Urinary bladder (tissue), 4 donors: ENCODE results near the gene PDZRN3. TPM values are rescaled to one million over a fixed set of nuclear protein-coding genes. Genes with fewer than 3 reads are reported as not detected.

Source experiments
- DNase-seq: peaks from one replicate; pipeline ENCODE4 v3.0.0-alpha.2; 2015; ENCODE audit errors: extremely low spot score
- H3K27ac ChIP-seq: one replicate; pipeline ENCODE4 v1.5.1; 2013; ENCODE audit warnings: low read depth, mild to moderate bottlenecking, moderate library complexity
- H3K36me3 ChIP-seq: one replicate; pipeline ENCODE4 v1.6.1; 2013; ENCODE audit warnings: mild to moderate bottlenecking, moderate library complexity; ENCODE audit not compliant: insufficient read depth
- H3K4me1 ChIP-seq: one replicate; pipeline ENCODE4 v1.6.1; 2013; ENCODE audit warnings: mild to moderate bottlenecking, moderate library complexity; ENCODE audit not compliant: insufficient read depth
- H3K4me3 ChIP-seq: one replicate; pipeline ENCODE4 v1.5.1; 2013; ENCODE audit warnings: low read depth, low read length
- WGBS: extraction: QIAGEN DNeasy Blood & Tissue Kit; methylation state at CpG from one replicate; pipeline ENCODE4 v1.1.7; 2013; 5-methylcytosine and 5-hydroxymethylcytosine counted together
- polyA plus RNA-seq: library from polyadenylated mRNA; stranded (reverse); fragments of 200-250 nt; gene quantifications from one replicate; pipeline ENCODE4 v1.2.3, GENCODE V29; 2013
- total RNA-seq: library from RNA; depleted of rRNA; stranded (reverse); fragments of >200 nt; gene quantifications from one replicate; pipeline ENCODE4 v1.2.3, GENCODE V29; 2014
- donor health status: healthy with polysubstance abuse.
- donor health status: healthy.

Gene PDZRN3
- total and polyA plus RNA-seq, 2 donors = 61.6 to 98.0 TPM

DNA sequence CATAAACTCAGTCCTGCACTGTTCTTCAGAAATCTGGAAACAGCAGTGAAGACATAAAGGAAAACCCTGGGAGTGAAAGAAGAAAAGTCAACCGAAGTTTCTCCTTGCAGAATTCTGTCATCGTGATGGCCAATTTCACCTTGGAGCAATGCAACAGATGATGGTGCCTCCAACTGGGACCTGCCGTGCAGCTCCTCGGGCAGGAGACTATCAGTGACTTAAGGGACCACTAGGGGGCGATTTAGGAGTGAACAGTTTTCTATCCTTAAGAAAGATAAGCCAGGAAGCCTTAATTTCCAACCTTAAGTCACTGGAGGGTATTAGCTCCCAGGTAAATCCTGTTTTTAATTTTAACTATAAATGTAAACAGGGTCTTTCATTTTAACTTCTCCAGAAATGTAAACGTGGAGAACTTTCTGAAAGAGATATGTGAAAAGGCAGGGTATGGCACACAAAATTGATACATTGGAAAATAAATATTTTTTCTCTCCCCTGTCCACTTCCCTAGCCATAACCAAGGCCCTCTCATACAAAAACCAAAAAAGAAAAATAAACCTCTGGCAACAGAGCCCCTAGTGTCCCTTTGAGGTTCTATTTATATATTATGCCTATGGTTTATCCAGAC, 116.3 kb downstream of the PDZRN3 start:
- Histone ChIP-seq H3K36me3 (no peaks in the 10 kb centered on the region), H3K4me3 (no peak overlapping the region), H3K4me1 (no peaks in the 10 kb centered on the region), H3K27ac (no peak overlapping the region)
- WGBS = 14% methylated on average over 6 of the region's 6 CpGs
- no peak for DNase-seq

DNA sequence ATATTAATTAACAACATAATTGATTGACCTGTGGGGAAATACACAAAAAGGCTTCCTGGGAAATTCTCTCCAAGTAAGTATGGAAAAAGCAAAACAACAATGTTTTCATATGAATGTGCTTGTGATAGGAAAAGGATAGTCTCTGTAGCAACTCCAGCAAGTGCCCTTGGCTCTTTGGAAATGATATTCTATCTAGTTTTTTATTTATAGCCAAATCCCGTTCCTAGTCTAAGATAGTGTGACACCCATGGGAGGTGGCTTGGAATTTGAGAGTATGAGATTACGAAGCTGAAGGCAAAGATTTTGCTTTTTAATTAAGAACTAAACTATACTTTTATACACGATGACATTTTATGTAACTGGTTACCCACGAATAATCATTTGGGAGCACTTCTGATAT, 119.9 kb downstream of the PDZRN3 start:
- Histone ChIP-seq H3K4me1 (no peaks in the 10 kb centered on the region), H3K27ac (no peak overlapping the region)
- DNase-seq = no peak

DNA sequence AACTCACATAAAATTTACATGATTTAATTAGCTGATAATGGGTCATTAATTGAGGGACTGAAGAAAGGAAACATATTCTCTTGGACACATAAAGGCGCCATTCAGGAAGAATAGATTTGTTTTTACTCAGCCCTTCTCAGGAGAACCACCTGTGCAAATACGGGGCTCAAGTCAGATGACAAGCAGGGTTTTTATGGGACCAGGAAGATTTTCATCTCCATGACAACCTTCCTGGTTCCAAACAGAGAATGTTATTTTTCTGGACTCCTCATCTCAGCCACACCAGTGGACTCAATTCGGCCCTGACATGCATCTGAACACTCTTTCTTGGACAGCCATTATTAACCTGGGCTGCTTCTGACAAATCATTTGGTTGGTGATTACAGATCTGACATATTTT, 120.5 kb downstream of the PDZRN3 start:
- Histone ChIP-seq H3K27ac (no peak overlapping the region), H3K36me3 (no peaks in the 10 kb centered on the region), H3K4me1 (no peaks in the 10 kb centered on the region), H3K4me3 (no peak overlapping the region)
- WGBS = 47% methylated on average over 3 of the region's 3 CpGs
- DNase-seq = no peak

More for the DNA sequence above, 119.9 kb downstream of the PDZRN3 start:
- 65% methylated on average over 4 of the region's 4 CpGs for WGBS
- H3K36me3 ChIP-seq = no peaks in the 10 kb centered on the region
- H3K4me3 ChIP-seq = no peak overlapping the region

DNA sequence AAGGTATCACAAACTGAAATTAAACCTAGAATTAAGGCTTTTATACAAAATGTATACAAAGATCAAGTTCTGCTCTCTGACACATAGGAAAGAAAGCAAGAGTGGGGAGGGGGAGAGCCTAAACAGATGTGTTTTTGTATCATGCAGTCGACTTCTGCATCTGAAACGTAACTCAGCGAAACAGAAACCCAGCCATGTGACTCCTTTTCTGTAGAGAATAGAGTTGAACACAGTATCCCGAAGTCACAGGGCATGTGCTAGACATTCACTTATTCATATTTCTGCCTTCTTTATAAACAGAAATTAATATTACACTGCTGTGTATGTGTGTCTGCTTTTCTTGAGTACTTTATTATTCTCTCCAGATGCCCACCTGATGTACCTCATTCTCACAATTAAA, 121.0 kb downstream of the PDZRN3 start:
- no peak overlapping the region for H3K27ac ChIP-seq
- no peaks in the 10 kb centered on the region for H3K36me3 ChIP-seq
- H3K4me1 ChIP-seq = no peaks in the 10 kb centered on the region
- DNase-seq = no peak
- no peak overlapping the region for H3K4me3 ChIP-seq
- 35% methylated on average over 4 of the region's 4 CpGs for WGBS

DNA sequence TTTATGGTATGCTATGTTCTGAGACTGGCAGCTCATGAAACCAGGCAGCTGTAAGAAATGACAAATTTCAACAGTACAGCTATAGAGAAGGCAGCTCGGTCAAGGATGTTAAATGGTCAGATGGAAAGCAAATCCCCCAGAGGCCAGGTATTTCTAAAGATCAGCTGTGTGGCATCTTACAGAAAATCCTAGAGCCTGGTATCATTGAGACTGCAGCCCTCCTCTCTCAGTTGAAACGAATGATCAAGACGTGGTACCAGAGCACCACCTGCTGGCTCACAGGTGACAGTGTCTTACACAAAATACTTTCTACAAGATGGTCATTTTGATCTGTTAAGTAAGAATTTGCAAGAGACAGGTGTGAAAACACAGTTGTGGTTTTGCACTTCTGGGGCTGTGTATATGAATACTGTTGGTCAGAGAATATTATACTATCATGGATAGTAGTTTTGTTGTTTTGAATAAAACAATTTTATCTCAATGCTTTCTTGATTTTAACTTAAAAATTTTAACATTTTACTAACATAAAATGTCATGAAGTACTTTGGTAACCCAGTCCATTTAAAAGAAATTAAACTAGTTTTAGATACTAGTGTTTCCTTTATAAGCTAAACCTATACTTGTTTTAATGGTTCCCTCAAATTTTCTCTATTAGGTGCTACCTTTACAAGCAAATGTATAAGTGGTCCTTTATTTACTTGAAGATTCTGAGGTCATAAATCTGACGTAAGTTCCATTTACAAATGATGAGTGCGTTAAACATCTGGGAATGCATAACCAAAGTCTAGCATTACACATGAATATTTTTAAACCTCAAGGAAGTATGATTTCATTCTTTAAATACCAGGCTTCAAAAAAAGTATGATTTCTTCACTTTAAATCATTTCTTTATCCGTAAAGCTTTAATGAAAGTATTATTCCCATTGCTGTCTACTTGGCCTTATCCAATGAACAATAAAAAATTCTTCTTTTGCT, 121.8 kb downstream of the PDZRN3 start:
- Histone ChIP-seq H3K36me3 (no peaks in the 10 kb centered on the region), H3K4me3 (no peak overlapping the region), H3K4me1 (no peaks in the 10 kb centered on the region), H3K27ac (no peak overlapping the region)
- 24% methylated on average over 6 of the region's 6 CpGs for WGBS
- no peak for DNase-seq

DNA sequence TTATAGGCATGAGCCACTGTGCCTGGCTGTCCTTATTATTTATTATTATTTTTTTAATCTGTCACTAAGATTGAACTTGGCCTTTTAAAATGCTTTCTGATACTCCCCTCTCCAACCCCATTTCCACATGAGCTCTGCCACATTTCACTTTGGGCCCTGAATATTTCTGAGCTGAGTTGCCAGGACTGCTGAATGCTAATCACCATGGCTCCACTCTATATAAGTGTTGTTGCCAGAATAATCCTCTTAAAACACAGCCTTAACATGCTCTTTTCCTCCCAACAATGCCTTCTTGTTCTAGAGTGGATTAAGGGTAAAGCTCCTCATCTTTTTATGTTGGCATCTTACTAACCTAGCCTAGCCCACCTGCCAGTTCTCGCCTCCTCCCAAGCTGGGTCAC, 124.4 kb downstream of the PDZRN3 start:
- no peaks in the 10 kb centered on the region for H3K36me3 ChIP-seq
- 98% methylated on average over 1 of the region's 1 CpG for WGBS
- H3K4me1 ChIP-seq = no peaks in the 10 kb centered on the region
- no peak overlapping the region for H3K27ac ChIP-seq
- DNase-seq = no peak
- no peak overlapping the region for H3K4me3 ChIP-seq

DNA sequence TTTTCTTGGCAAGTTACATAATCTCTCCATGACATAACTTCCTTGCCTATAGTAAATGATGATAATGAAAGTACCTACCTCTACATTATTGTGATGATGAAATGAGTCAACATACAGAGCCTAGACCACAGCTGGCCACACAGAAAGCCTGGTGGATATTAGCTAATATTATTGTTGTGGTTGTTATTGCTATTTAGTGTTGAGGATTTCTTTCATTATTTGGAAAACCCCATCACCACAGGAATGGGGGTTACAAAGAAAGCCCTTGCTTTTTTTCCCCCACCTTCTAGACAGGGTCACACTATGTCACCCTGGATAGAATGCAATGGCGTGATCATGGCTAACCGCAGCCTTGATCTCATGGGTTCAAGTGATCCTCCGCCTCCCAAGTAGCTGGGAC, 125.0 kb downstream of the PDZRN3 start:
- Histone ChIP-seq H3K4me3 (no peak overlapping the region), H3K27ac (no peak overlapping the region), H3K36me3 (no peaks in the 10 kb centered on the region), H3K4me1 (no peaks in the 10 kb centered on the region)
- 97% methylated on average over 3 of the region's 3 CpGs for WGBS
- DNase-seq = no peak

DNA sequence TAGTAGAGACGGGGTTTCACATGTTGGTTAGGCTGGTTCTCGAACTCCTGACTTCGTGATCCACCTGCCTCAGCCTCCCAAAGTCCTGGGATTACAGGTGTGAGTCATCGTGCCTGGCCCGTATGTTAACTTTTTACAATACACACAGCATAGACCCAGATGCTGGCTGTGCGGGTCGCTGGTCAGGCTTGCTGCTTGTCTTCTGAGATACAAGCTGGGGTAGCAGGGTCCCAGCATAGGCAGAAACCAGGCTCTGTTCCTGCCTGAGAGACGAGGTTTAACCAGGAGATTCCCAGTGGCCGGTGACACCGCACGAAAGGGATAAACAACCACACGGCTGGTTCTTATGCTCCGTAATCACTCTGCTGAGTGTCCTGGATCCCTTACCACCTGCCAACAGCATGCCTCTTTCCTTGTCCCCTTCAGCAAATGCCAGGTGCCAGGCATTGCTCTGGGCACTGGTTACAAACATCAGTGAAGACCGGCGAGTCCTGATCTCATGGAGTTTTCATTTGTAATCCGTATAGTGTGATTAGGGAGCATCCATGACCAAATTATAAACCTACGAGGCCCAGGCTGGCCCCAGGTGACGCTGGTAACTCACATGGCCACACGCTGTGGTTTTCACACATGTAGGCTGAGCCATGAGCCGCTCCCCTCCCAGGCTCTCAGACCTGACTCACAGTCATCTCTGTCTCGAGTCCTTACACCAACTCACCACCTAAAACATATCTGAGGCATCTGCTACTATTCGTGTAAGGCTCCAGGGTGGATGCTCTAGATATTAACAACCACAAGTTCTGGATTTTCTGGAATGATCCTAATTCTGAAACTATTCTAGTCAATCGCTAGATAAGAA, 125.7 kb downstream of the PDZRN3 start:
- WGBS = 86% methylated on average over 23 of the region's 23 CpGs
- Histone ChIP-seq H3K4me3 (no peak overlapping the region), H3K36me3 (no peaks in the 10 kb centered on the region), H3K4me1 (no peaks in the 10 kb centered on the region), H3K27ac (no peak overlapping the region)
- DNase-seq = no peak

DNA sequence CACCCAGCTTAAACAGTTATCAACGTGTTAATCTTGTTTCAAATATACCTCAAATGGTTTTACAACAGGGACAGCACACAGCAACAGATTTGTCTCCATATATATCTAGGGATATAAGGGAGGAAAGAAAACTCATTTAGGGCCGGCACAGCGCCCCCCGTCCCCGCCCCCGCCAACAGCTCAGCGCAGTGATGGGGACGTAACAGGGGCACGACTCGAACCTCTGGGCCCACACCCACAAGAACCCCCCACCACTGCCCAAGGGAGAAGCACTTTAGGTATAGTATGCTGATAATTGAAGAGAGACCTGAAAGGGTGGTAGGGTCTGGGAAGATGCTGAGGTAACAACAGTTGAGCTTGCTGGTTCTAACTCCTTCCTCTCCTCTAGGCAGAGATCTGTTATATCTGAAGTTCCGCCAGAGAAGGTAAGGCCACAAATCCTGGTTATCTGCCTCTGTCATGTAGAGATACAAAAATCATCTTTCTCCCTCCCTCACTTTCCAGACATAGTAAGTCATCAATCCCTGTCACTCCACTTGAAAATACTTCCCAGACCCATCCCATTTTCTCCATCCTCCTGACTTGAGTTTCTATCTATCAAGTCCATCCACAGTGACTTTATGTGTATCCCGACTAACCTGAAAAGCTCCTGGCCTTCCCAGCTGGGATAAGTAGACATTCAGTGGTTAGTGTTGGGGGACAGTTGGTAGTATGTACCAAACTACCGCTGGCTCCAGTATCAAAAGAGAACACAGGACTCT, 126.9 kb downstream of the PDZRN3 start:
- Histone ChIP-seq H3K4me3 (no peak overlapping the region), H3K4me1 (no peaks in the 10 kb centered on the region), H3K36me3 (no peaks in the 10 kb centered on the region), H3K27ac (no peak overlapping the region)
- no peak for DNase-seq
- 86% methylated on average over 13 of the region's 13 CpGs for WGBS

DNA sequence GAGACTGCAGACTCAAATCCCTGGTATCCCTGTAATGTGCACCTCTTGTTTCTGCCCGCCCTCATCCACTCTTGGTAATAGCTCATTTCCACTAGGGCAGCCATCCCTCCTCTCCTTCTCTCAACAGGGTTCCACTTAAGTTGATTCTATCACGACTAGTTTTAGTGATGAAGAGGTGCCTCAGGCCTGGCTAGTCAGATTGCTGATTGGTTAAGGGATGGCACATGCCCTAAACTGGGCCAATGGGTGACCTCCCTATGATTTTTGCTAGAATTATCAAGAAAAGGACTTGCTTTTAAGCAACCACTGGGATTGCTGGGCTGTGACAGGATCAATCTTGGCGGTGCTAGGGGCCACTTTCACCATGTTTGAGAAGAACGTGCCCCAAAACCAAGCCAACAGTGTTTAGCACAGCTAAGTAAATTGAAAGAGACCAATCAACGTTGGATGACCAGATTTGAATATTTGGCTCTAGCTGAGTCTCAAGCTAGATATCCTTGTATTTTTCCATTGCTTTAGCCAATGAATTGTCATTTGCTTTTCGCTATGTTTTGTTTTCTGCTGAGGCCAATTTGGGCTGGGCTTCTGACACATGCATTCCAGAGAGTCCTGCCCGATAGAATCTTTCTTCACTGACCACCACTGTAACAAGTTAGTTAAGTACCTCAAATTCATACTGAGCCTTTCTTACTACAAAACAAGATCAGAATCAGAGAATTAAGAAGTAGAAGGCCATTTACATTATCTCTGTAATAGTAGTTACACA, 131.0 kb downstream of the PDZRN3 start:
- no peak for DNase-seq
- no peaks in the 10 kb centered on the region for H3K4me1 ChIP-seq
- no peak overlapping the region for H3K27ac ChIP-seq
- WGBS = 62% methylated on average over 7 of the region's 7 CpGs
- H3K36me3 ChIP-seq = no peaks in the 10 kb centered on the region
- H3K4me3 ChIP-seq = no peak overlapping the region

DNA sequence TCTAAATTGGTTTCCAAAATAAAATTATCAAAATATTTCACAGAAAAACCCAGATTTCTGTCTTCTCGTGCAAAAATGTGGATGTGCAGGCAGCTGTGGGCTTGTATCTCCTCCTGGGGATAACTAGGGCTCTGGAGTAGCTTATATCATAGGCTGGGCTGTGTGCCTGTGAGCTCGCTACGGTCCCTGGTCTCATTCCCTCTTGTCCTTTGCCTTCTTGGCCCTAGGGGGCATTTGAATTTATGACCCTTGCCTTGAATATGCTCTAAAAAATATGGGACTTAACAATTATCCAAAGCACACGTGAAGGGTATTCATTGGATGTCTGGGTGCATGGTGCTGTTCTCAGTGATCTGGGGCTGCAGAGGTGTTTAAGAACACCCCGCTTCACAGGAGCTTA, 132.6 kb downstream of the PDZRN3 start:
- Histone ChIP-seq H3K36me3 (no peaks in the 10 kb centered on the region), H3K4me3 (no peak overlapping the region), H3K27ac (no peak overlapping the region), H3K4me1 (no peaks in the 10 kb centered on the region)
- DNase-seq = no peak
- 68% methylated on average over 5 of the region's 5 CpGs for WGBS

DNA sequence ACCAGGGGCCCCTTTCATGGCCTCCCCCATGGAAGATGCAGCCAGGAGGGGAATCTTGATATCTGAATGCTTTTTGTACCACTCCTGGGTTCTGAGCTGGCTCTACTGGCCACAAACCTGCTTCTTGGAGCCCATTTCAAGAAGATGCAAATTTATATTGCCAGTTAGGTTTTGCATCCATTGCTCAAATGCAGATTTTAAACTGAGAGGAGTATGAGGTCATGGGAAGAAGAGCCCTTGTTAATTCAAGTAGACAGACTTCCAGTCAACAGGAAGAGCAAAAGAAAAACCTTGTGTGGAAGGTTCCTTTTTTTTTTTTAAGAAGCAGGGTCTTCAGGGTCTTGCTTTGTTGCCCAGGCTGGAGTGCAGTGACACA, 133.5 kb downstream of the PDZRN3 start:
- H3K36me3 ChIP-seq = no peaks in the 10 kb centered on the region
- no peak for DNase-seq
- H3K4me1 ChIP-seq = no peaks in the 10 kb centered on the region
- H3K4me3 ChIP-seq = no peak overlapping the region
- no peak overlapping the region for H3K27ac ChIP-seq
